Endothelial cell of umbilical vein (primary cell): Measurements from ENCODE around the gene ZNF385B. TPM values are rescaled to one million over a fixed set of nuclear protein-coding genes. Genes with fewer than 3 reads are reported as not detected.

Source experiments
- BruUV-seq: library from RNA; stranded (reverse); fragments of 400-500 nt; replicated peaks from 2 replicates; lab custom pipeline; 2021; lab: Mats Ljungman, UMichigan
- CTCF ChIA-PET: fragments of 300-600, 350-600 bp; sonication (Branson Sonifier 250); formaldehyde crosslinking; loops from one replicate; lab custom pipeline; 2021; ENCODE audit warnings: antibody characterized with exemption, inconsistent platforms; lab: Charles Lee
- POLR2A ChIA-PET: fragments of 300-600, 350-600 bp; sonication (Branson Sonifier 250); formaldehyde crosslinking; loops from one replicate; lab custom pipeline; 2021; ENCODE audit warnings: antibody characterized with exemption, inconsistent platforms; lab: Charles Lee
- DNase-seq: peaks from one replicate; pipeline ENCODE4 v3.0.0-alpha.2; 2011; ENCODE audit warnings: low read depth, low spot score
- FAIRE-seq: peaks from 2 replicates; lab custom pipeline; 2011; peaks lifted over from hg19 to GRCh38; lab: Jason Lieb, UNC
- H2AFZ ChIP-seq: 2 replicates; pipeline ENCODE4 v1.6.0; 2012; ENCODE audit warnings: low read depth, low read length, control low read depth, inconsistent platforms
- H3K27ac ChIP-seq: 2 replicates; pipeline ENCODE4 v1.5.1; 2011; ENCODE audit warnings: low read depth, mild to moderate bottlenecking, control low read depth, low read length, moderate library complexity; ENCODE audit not compliant: insufficient read depth
- H3K27me3 ChIP-seq, 2 experiments: 2 replicates each; pipeline versions ENCODE4 v1.6.0 to v1.6.1; 2011; ENCODE audit warnings: low read length in 2 of 2, mixed read lengths in 1 of 2; ENCODE audit not compliant: control insufficient read depth in 2 of 2, insufficient read depth in 2 of 2
- H3K36me3 ChIP-seq, 2 experiments: 2 replicates in 1 of 2; 3 replicates in 1 of 2; pipeline ENCODE4 v1.5.1; 2011; ENCODE audit warnings: low read length in 2 of 2, mild to moderate bottlenecking in 1 of 2, moderate library complexity in 1 of 2; ENCODE audit not compliant: control insufficient read depth in 2 of 2, insufficient read depth in 2 of 2; ENCODE audit errors: extremely low read depth in 1 of 2
- H3K4me1 ChIP-seq: 3 replicates; pipeline ENCODE4 v1.5.1; 2011; ENCODE audit warnings: mild to moderate bottlenecking, low read length; ENCODE audit not compliant: control insufficient read depth, insufficient read depth; ENCODE audit errors: extremely low read depth
- H3K4me2 ChIP-seq: 2 replicates; pipeline ENCODE4 v1.6.1; 2011; ENCODE audit warnings: low read length, control low read depth, mixed read lengths; ENCODE audit not compliant: insufficient read depth
- H3K4me3 ChIP-seq, 3 experiments: fragments of 200-600 bp in 1 of 3; sonication (generic), shearing (Covaris generic) in 1 of 3; replicated peaks in 1 of 3; 2 replicates each; pipeline ENCODE4 v1.5.1; 2011 to 2016; ENCODE audit warnings: control low read depth in 3 of 3, low read length in 3 of 3, mild to moderate bottlenecking in 2 of 3, inconsistent platforms in 1 of 3, low read depth in 1 of 3, moderate library complexity in 1 of 3; ENCODE audit not compliant: insufficient read depth in 1 of 3
- H3K79me2 ChIP-seq: 2 replicates; pipeline ENCODE4 v1.6.0; 2012; ENCODE audit warnings: low read length, inconsistent platforms; ENCODE audit not compliant: control insufficient read depth, insufficient read depth
- H3K9ac ChIP-seq: replicated peaks from 2 replicates; pipeline ENCODE3; 2011; ENCODE audit warnings: low read length, control low read depth; ENCODE audit not compliant: insufficient read depth; ENCODE audit errors: extremely low read depth
- H3K9me1 ChIP-seq: replicated peaks from 3 replicates; pipeline ENCODE4 v1.6.0; 2011; ENCODE audit warnings: mild to moderate bottlenecking, low read length; ENCODE audit not compliant: control insufficient read depth, insufficient read depth; ENCODE audit errors: extremely low read depth
- H3K9me3 ChIP-seq: replicated peaks from 2 replicates; pipeline ENCODE4 v1.5.1; 2012; ENCODE audit warnings: low read length, inconsistent platforms; ENCODE audit not compliant: control insufficient read depth, insufficient read depth
- H4K20me1 ChIP-seq: replicated peaks from 2 replicates; pipeline ENCODE3; 2011; ENCODE audit warnings: mild to moderate bottlenecking, low read length; ENCODE audit not compliant: control insufficient read depth, insufficient read depth; ENCODE audit errors: extremely low read depth
- CTCF ChIP-seq, 2 donors: IDR thresholded peaks; 1 replicate in 1 of 2; 2 replicates in 1 of 2; pipeline ENCODE4 v1.5.1; 2011; ENCODE audit warnings: low read length in 2 of 2, mild to moderate bottlenecking in 2 of 2, moderate library complexity in 2 of 2, control low read depth in 1 of 2, inconsistent platforms in 1 of 2, low read depth in 1 of 2; ENCODE audit not compliant: insufficient read depth in 1 of 2; ENCODE audit errors: extremely low read depth in 1 of 2
- EZH2 ChIP-seq: IDR thresholded peaks from 2 replicates; pipeline ENCODE4 v1.6.1; 2012; ENCODE audit warnings: borderline replicate concordance, low read depth, mild to moderate bottlenecking, moderate library complexity, low read length, inconsistent platforms; ENCODE audit not compliant: severe bottlenecking
- FOS ChIP-seq: IDR thresholded peaks from 2 replicates; pipeline ENCODE4 v1.6.1; 2011; ENCODE audit warnings: mild to moderate bottlenecking, low read length, moderate library complexity, borderline replicate concordance; ENCODE audit not compliant: insufficient read depth
- GATA2 ChIP-seq: IDR thresholded peaks from 2 replicates; pipeline ENCODE4 v1.7.0; 2011; ENCODE audit warnings: low read depth, mild to moderate bottlenecking, moderate library complexity, mixed read lengths, low read length; ENCODE audit not compliant: insufficient read length, insufficient read depth
- JUN ChIP-seq: IDR thresholded peaks from 2 replicates; pipeline ENCODE4 v1.6.1; 2011; ENCODE audit warnings: borderline replicate concordance, low read depth; ENCODE audit not compliant: insufficient read length, insufficient read depth
- MAX ChIP-seq: IDR thresholded peaks from 2 replicates; pipeline ENCODE4 v1.6.1; 2011; ENCODE audit not compliant: insufficient read depth, insufficient read length
- MYC ChIP-seq: IDR thresholded peaks from one replicate; pipeline ENCODE4 v1.6.1; 2011; ENCODE audit warnings: mild to moderate bottlenecking, low read depth, low read length
- POLR2A ChIP-seq: IDR thresholded peaks from 2 replicates; pipeline ENCODE4 v1.6.1; 2012; ENCODE audit warnings: low read depth, mild to moderate bottlenecking, control low read depth, low read length
- POLR2AphosphoS5 ChIP-seq: IDR thresholded peaks from 2 replicates; pipeline ENCODE4 v1.6.1; 2012; ENCODE audit warnings: low read depth, mild to moderate bottlenecking, control low read depth, low read length, moderate library complexity; ENCODE audit not compliant: insufficient read depth
- dilution Hi-C: fragments of 300-500 bp; cut with MboI; formaldehyde crosslinking; loops from one replicate; pipeline ENCODE4 v1.15.0; 2019; ENCODE audit warnings: low sequenced_read_pairs; ENCODE audit not compliant: extremely low pct_ligation_motif_present
- intact Hi-C: fragments of 100-400 bp; cut with micrococcal nuclease; formaldehyde crosslinking; loops from one replicate; pipeline ENCODE4 v1.10.0; 2022
- polyA plus RNA-seq, 4 experiments: library from polyadenylated mRNA; depleted of rRNA in 3 of 4; stranded (reverse) in 3 of 4; unstranded in 1 of 4; fragments of >200 nt; gene quantifications; 2 replicates each; pipeline versions ENCODE4 v1.2.1 to v1.2.3, GENCODE V29; 2011 to 2012; ENCODE audit warnings: missing spikeins in 1 of 4
- total RNA-seq: library from RNA; stranded (reverse); gene quantifications from 2 replicates; pipeline ENCODE4 v1.2.3, GENCODE V29; 2021

ZNF385B gene
- total and polyA plus RNA-seq, 2 donors (not counting 3 experiments of a cell fraction or from before 2014, with no cell fraction given), result not detected

- dilution Hi-C loops, result no loop called here
- no peak for TF ChIP-seq MYC
- no peak for TF ChIP-seq FOS
- TF ChIP-seq POLR2A, result no peak
- TF ChIP-seq EZH2, result no peak
- no peak for TF ChIP-seq CTCF (IDR thresholded peaks at IDR 0.05; ENCODE audit: extremely low read depth in 1 of 2, insufficient read depth in 1 of 2, low read depth in 1 of 2, low read length in 2 of 2)
- TF ChIP-seq GATA2, result no peak
- TF ChIP-seq MAX, result no peak
- no peak for TF ChIP-seq JUN
- TF ChIP-seq POLR2AphosphoS5, result no peak
- ChIA-PET CTCF (interaction anchor here (0.7 to 1.4 kb wide), 3 partner anchors 10 to 24 kb away, joined by 3 to 5 read pairs (median 4); no protein-coding TSS in a partner anchor), POLR2A (no interaction called here)
- H3K4me2 ChIP-seq, result no peak overlapping the region
- H3K4me1 ChIP-seq, result no peaks in the 10 kb centered on the region
- no TSS peak for BruUV-seq
- H3K27me3 ChIP-seq, result no peaks in the 10 kb centered on the region
- FAIRE-seq (no peak), DNase-seq (no peak)
- H3K4me3 ChIP-seq, result no peak overlapping the region
- no peaks in the 10 kb centered on the region for H3K9me1 ChIP-seq
- H3K9ac ChIP-seq, result no peak overlapping the region
- H3K36me3 ChIP-seq, result no peaks in the 10 kb centered on the region
- intact Hi-C loops, result no loop called here
- H3K27ac ChIP-seq, result no peak overlapping the region
- no peaks in the 10 kb centered on the region for H4K20me1 ChIP-seq
- H2AFZ ChIP-seq, result no peak overlapping the region
- no peaks in the 10 kb centered on the region for H3K9me3 ChIP-seq
- H3K79me2 ChIP-seq, result no peaks in the 10 kb centered on the region
Observed at GRCh38 chr2:179446476-179447141, 414.8 kb downstream of the ZNF385B start.
